Cardiac atrium fibroblast (primary cell): ENCODE results near the gene VWA7. TPM values are rescaled to one million over a fixed set of nuclear protein-coding genes. Genes with fewer than 3 reads are reported as not detected.

Experiments used
- total RNA-seq: library from RNA; depleted of rRNA; stranded (reverse); fragments of >200 nt; gene quantifications from 2 replicates; pipeline ENCODE4 v1.2.3, GENCODE V29; 2015

VWA7 gene, protein sequence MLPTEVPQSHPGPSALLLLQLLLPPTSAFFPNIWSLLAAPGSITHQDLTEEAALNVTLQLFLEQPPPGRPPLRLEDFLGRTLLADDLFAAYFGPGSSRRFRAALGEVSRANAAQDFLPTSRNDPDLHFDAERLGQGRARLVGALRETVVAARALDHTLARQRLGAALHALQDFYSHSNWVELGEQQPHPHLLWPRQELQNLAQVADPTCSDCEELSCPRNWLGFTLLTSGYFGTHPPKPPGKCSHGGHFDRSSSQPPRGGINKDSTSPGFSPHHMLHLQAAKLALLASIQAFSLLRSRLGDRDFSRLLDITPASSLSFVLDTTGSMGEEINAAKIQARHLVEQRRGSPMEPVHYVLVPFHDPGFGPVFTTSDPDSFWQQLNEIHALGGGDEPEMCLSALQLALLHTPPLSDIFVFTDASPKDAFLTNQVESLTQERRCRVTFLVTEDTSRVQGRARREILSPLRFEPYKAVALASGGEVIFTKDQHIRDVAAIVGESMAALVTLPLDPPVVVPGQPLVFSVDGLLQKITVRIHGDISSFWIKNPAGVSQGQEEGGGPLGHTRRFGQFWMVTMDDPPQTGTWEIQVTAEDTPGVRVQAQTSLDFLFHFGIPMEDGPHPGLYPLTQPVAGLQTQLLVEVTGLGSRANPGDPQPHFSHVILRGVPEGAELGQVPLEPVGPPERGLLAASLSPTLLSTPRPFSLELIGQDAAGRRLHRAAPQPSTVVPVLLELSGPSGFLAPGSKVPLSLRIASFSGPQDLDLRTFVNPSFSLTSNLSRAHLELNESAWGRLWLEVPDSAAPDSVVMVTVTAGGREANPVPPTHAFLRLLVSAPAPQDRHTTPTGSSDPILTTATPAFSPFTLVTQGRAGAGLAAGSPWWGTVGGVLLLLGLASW
- under 0.01 TPM in 1 of 2 replicates, not detected in the other for total RNA-seq

DNA sequence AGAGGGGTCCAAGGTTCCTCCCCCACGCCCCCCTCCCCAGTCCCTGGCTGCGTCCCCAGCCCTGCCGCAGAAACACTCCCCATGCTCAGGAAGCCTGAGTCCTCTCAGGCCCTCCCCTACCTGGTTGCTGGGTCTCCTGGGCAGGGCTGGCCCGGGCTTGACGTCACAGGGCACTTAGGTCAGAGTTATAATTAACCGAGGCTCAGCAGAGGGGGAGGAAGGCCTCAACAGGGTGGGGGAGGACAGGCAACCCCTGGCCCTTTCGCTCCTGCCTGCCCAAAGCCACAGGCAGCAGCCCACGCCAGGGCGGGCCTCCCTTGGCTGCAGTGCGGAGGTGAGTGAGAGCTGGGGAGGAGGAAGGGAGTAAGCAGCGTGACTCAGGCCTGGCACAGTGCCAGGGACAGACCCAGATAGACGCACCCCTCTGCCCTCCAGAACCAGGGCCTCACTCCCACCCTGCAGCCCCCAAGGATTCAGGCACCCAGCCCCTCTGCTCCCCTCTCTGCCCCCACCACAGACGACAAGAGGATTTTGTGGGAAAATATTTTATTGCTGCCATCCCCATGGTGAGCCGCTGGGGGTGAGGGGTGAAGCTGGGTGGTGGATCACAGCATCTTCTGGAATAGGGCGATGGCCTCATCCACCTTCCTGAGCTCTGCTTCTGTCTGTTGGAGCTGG lies at the start of gene VWA7:
VWA7 (minus strand) TSS at position 340 of the 678 bp plus-strand sequence. CDS start 549 bp downstream, outside the sequence.

DNA sequence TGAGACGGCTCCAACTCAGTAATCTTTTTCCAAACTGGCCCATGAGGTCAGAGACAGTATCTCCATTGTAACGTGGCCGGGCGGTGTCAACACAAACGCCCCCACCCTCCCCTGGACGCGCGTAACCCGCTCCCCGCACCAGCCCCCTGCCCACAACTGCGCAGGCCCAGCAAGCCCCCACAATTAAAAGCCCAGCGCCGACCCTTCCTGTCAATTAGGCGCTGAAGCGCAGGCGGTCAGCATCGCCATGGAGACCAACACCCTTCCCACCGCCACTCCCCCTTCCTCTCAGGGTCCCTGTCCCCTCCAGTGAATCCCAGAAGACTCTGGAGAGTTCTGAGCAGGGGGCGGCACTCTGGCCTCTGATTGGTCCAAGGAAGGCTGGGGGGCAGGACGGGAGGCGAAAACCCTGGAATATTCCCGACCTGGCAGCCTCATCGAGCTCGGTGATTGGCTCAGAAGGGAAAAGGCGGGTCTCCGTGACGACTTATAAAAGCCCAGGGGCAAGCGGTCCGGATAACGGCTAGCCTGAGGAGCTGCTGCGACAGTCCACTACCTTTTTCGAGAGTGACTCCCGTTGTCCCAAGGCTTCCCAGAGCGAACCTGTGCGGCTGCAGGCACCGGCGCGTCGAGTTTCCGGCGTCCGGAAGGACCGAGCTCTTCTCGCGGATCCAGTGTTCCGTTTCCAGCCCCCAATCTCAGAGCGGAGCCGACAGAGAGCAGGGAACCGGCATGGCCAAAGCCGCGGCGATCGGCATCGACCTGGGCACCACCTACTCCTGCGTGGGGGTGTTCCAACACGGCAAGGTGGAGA lies 38.1 kb upstream of the VWA7 start, which contains the start of the genes HSPA1A and HSPA1L:
HSPA1A (plus strand) TSS at position 519 of the 814 bp plus-strand sequence; CDS start at position 733, 214 bp downstream.
HSPA1L (minus strand) TSS at position 259 of the 814 bp plus-strand sequence. CDS start 3,311 bp downstream, outside the sequence.

DNA sequence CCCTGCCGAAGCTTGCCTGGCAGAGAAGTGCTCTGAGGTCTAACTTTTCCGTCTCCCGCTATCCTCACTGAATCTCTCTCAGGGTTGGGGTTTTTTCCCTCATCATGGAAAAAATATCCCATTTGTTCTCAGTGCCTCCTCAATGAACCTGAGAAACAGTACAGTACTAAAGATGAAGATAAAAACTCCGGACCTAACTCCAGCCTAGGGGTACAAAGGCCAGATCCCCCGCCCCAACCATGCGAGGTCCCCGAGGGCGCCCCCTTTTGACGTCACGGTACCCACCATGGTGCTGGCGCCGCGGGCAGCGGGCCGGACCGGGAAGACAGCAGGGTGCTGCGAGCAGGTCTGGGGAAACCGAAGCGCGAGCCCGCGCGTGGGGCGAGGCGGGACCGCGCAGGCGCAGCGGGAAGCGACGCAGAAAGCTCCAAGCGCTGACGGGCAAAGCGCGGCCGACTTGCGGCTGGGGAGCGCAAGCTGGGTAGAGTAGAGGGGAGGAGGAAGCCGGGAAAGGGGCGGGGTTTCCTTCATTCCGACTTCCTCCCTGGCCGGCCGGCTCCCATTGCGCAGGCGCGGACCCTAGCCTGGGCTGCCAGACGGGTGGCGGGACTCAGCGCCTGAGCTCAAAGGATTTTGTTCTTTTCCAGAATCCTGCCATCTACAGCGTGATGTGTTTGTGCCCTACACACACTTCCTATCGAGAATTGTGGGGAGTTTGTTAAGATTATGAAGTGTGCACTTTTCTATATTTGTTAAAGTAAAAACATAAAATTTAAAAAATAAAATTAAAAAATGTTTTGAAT lies 29.5 kb upstream of the VWA7 start, which contains the start of gene LSM2:
LSM2 (minus strand) TSS at position 497 of the 803 bp plus-strand sequence; CDS start at position 288, 209 bp downstream.

DNA sequence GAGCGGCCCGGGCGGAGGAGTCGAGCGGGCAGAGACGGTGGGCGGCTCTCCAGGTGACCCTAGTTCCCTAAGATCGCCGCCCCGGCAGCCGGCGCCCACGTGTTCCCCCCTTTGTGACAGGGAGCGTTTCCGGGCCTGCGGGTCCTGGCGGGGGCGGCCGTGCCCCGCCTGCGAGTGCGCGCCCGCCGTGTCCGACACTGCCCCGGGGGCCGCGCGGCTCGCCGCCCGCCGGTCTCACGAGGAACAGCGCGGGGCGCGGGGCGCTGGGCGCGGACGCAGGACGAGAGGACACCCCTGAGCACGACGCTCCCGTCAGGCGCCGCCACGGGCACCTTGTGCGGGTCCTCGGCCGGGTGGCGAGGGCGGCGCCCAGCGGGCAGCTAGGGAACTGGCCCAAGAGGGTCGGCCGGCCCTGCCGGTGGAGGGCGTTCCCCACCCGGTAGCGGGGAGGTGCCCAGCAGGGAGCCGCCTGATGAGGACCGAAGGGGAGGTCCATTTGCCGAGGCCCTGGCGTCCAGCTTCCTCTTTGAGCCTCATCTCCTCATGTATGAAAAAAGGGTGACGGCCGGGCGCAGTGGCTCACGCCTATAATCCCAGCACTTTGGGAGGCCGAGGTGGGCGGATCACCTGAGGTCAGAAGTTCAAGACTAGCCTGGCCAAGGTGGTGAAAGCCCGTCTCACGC lies 18.6 kb upstream of the VWA7 start, which contains the start of gene VARS1:
VARS1 (minus strand) TSS at position 137 of the 683 bp plus-strand sequence. CDS start 535 bp downstream, outside the sequence.

DNA sequence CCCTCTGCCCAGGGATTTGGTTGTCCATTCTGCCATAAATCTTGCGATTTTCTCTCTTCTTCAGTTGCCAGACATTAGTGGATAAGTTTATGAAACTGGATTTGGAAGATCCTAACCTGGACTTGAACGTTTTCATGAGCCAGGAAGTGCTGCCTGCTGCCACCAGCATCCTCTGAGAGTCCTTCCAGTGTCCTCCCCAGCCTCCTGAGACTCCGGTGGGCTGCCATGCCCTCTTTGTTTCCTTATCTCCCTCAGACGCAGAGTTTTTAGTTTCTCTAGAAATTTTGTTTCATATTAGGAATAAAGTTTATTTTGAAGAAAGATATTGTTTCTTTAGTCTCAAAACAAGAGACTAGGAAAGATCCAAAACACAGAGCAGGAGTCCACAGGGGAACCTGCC lies 14.8 kb downstream of the VWA7 start, which contains the start of gene SAPCD1:
SAPCD1 (plus strand) TSS at position 301 of the 400 bp plus-strand sequence. CDS start 399 bp downstream, outside the sequence.

DNA sequence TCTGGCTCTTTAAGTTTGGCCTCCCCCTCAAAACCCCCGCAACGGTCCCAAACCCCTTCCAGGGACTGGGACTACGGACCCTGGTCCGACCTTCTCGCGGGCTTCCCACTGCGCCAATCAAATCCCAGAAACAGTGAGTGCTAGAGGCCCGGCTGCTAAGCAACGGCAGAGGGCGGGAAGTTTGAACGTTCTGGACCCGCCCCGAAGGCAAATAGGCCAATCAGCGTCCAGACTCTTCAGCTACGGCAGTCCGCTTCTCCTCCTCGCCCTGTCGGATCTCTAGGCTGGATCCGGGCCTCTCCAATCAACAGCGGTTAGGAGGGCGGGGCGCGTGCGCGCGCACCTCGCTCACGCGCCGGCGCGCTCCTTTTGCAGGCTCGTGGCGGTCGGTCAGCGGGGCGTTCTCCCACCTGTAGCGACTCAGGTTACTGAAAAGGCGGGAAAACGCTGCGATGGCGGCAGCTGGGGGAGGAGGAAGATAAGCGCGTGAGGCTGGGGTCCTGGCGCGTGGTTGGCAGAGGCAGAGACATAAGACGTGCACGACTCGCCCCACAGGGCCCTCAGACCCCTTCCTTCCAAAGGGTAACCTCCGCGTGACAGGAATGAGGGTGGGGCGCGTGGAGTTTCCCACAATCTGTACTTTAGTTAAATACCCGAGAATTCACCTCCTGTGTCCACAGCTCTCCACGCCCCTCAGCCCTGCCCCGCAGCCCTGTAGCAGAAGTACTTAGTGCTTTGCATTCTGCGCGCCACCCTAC lies 37.3 kb downstream of the VWA7 start, which contains the start of gene MSH5:
MSH5 (plus strand) TSS at position 367 of the 758 bp plus-strand sequence. CDS start 462 bp downstream, outside the sequence.

DNA sequence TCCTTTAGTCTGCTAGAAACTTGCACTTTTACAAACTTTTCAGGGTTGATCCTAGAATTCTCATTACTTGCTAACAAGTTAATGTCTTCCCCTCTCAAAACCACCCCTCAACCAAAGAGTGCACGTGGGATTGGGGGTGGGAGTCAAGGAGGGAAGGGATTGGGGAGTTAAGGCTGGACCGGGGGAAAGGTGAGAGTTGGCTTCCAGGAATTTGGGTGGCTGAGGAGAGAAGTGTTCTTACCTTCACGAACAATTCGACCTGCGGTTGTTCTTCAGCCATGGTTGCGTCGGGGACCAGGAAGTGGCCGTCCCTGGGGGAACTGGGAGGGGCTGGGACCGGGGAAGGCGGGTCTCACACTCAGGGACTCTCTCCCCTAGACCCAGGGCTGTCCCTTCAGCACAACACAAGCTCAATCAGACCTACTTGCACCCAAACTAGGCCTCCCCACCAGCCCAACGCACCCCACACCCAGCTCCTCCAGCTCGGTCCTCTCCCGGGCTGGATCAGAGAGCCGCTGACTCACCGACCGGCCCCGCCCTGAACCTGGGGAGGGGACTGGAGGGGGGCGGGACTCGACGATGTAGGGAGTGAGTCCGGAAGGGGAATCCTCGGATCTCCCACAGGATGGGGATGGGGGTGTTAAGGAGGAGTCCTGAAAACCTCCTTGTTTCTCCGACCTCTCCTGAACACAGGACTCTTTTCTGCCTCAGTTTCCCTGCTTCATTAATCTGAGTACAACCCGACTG lies 40.9 kb downstream of the VWA7 start, which contains the start of gene CLIC1:
CLIC1 (minus strand) TSS at position 510 of the 747 bp plus-strand sequence; CDS start at position 280, 230 bp downstream.

DNA sequence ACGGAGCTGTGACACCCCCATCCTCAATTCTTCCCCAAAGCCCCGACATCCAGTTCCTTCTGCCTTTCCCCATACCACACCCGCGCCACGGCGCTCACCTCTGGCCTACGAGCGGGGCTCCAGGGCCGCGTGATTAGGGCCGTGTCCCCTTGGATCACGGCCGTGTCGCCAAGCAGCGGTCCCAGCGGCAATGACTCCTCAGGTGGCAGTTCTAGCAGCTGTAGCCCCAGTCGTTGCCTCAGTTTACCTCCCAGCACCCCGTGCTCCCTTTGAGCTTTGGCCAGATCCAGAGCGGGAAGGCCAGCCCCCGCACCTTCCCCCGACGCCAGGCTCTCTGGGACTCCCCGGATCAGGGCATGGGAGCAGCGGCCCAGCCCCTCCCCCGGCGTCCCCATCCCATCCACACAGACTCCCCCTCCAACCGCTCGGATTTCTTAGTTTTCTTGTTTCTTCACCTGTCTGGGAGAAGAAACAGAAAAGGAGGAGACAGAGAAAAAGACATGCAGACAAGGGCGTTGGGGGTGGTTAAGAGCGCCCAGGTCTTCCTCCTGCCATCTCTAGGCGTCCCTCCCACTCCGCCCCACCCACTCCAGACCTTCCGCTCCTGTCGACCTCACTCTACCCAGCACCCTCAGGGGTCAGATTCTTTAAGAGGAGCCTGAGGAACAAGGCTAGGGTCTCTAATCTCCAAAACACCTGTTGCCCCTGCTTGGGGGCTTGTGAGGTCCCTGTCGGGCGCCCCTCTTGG lies 48.2 kb downstream of the VWA7 start, which contains the start of gene DDAH2:
DDAH2 (minus strand) TSS at position 533 of the 748 bp plus-strand sequence; CDS start at position 395, 138 bp downstream.

DNA sequence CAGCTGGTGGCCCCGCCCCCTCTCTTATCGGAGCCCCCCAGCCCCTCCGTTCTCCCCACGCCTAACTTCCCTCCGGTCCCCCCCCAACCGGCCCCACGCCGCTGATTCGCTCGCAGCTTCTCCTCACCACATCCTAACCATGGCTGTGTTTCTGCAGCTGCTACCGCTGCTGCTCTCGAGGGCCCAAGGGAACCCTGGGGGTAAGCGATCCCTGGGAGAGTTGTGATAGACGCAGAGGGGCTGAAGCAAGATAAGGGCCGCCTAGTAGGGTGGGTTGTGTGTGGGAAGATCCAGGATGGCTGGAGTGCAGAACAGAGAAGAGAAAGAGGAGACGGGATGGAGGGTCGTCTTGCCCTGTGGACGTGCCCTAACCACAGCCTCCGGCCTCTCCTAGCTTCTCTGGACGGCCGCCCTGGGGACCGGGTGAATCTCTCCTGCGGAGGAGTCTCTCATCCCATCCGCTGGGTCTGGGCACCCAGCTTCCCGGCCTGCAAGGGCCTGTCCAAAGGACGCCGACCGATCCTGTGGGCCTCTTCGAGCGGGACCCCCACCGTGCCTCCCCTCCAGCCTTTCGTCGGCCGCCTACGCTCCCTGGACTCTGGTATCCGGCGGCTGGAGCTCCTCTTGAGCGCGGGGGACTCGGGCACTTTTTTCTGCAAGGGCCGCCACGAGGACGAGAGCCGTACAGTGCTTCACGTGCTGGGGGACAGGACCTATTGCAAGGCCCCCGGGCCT lies 53.7 kb downstream of the VWA7 start, which contains the start of gene MPIG6B:
MPIG6B (plus strand) TSS at position 129 of the 735 bp plus-strand sequence; CDS start at position 140, 11 bp downstream.

DNA sequence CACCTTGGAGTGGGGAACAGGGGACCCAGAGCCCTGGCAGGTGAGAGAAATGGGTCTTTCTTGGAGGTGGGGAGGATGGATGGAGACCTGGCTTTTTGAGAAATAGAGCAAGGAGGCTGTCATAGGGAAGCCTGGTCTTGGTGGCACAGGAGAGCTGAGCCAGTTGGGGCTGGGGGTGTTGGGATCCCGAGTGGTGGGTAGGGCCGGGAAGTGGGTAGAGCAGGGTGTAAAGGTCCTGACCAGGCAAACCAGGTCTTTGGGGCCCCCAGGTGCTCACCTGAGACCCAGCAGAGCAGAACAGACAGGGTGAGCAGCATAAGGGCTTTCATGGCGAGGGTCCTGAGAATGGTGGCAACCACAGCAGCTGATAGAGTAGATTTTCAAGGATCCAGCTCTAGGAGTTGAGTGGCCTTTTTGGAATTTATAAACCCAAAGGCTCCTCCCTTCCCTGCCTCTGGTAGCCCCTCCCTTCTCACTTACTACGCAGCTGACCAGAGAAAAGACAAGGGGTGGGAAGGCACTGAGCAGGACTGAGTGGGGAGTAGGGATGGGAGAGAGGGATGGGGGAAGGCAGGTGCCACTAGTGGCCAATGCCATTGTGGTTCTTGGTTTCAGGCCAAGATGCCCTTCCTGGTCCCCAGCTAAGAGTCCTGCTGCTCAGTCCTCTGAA lies 55.6 kb downstream of the VWA7 start, which contains the start of gene LY6G6C:
LY6G6C (minus strand) TSS at position 396 of the 670 bp plus-strand sequence; CDS start at position 329, 67 bp downstream.

Other genes with a start within 250 kb of the VWA7 start
- not detected in 2 replicates for gene MCCD1, start 248.4 kb downstream of the VWA7 start, total RNA-seq
- gene DDX39B, start 235.3 kb downstream of the VWA7 start, total RNA-seq: 272 and 278 TPM in 2 replicates
- 1.3 TPM in 2 replicates for gene ATP6V1G2, start 230.7 kb downstream of the VWA7 start, total RNA-seq
- gene NFKBIL1, start 229.7 kb downstream of the VWA7 start, total RNA-seq: 16.5 and 24.9 TPM in 2 replicates
- gene LTA, start 205.0 kb downstream of the VWA7 start, total RNA-seq: not detected in 2 replicates
- 0.16 and 0.54 TPM in 2 replicates for gene TNF, start 201.8 kb downstream of the VWA7 start, total RNA-seq
- not detected in 2 replicates for gene LTB, start 194.9 kb downstream of the VWA7 start, total RNA-seq
- gene LST1, start 191.1 kb downstream of the VWA7 start, total RNA-seq: 1.8 TPM in 1 of 2 replicates, not detected in the other
- gene NCR3, start 184.3 kb downstream of the VWA7 start, total RNA-seq: not detected in 2 replicates
- gene AIF1, start 162.1 kb downstream of the VWA7 start, total RNA-seq: not detected in 2 replicates
- 59.4 and 74.7 TPM in 2 replicates for gene PRRC2A, start 156.6 kb downstream of the VWA7 start, total RNA-seq
- gene BAG6, start 124.7 kb downstream of the VWA7 start, total RNA-seq: 200 and 228 TPM in 2 replicates
- gene APOM, start 121.4 kb downstream of the VWA7 start, total RNA-seq: 7.6 TPM in 1 of 2 replicates, not detected in the other
- 15.3 and 19.9 TPM in 2 replicates for gene C6orf47, start 116.5 kb downstream of the VWA7 start, total RNA-seq
- 23.2 and 28.5 TPM in 2 replicates for gene GPANK1, start 112.3 kb downstream of the VWA7 start, total RNA-seq
- 218 and 219 TPM in 2 replicates for gene CSNK2B, start 111.2 kb downstream of the VWA7 start, total RNA-seq
- gene LY6G5B, start 107.4 kb downstream of the VWA7 start, total RNA-seq: 1.1 and 1.5 TPM in 2 replicates
- gene LY6G5C, start 96.3 kb downstream of the VWA7 start, total RNA-seq: not detected in 2 replicates
- 28.3 and 28.8 TPM in 2 replicates for gene ABHD16A, start 74.0 kb downstream of the VWA7 start, total RNA-seq
- not detected in 2 replicates for gene LY6G6F, start 70.5 kb downstream of the VWA7 start, total RNA-seq
- not detected in 2 replicates for gene LY6G6D, start 62.0 kb downstream of the VWA7 start, total RNA-seq
- gene LY6G6C, start 55.6 kb downstream of the VWA7 start, total RNA-seq: not detected in 2 replicates
- gene MPIG6B, start 54.0 kb downstream of the VWA7 start, total RNA-seq: not detected in 2 replicates
- 32.1 and 53.8 TPM in 2 replicates for gene DDAH2, start 48.0 kb downstream of the VWA7 start, total RNA-seq
- gene CLIC1, start 40.8 kb downstream of the VWA7 start, total RNA-seq: 478 and 525 TPM in 2 replicates
- 2.1 and 4.3 TPM in 2 replicates for gene MSH5, start 37.3 kb downstream of the VWA7 start, total RNA-seq
- 0.54 TPM in 1 of 2 replicates, not detected in the other for gene SAPCD1, start 14.7 kb downstream of the VWA7 start, total RNA-seq
- gene VARS1, start 18.4 kb upstream of the VWA7 start, total RNA-seq: 40.1 and 59.8 TPM in 2 replicates
- 20.9 and 37.3 TPM in 2 replicates for gene LSM2, start 29.6 kb upstream of the VWA7 start, total RNA-seq
- gene HSPA1L, start 38.0 kb upstream of the VWA7 start, total RNA-seq: 0.49 TPM in 1 of 2 replicates, not detected in the other
- gene HSPA1A, start 38.2 kb upstream of the VWA7 start, total RNA-seq: 59.8 and 77.6 TPM in 2 replicates
- 61.4 and 72.9 TPM in 2 replicates for gene HSPA1B, start 50.4 kb upstream of the VWA7 start, total RNA-seq
- gene NEU1, start 85.5 kb upstream of the VWA7 start, total RNA-seq: 37.5 and 55.9 TPM in 2 replicates
- not detected in 2 replicates for gene SLC44A4, start 101.7 kb upstream of the VWA7 start, total RNA-seq
- gene EHMT2, start 120.4 kb upstream of the VWA7 start, total RNA-seq: 26.0 and 35.0 TPM in 2 replicates
- 1.8 and 2.1 TPM in 2 replicates for gene ZBTB12, start 124.8 kb upstream of the VWA7 start, total RNA-seq
- gene C2, start 150.4 kb upstream of the VWA7 start, total RNA-seq: 0.97 and 2.2 TPM in 2 replicates
- 12.6 and 103 TPM in 2 replicates for gene CFB, start 168.8 kb upstream of the VWA7 start, total RNA-seq
- gene NELFE, start 181.6 kb upstream of the VWA7 start, total RNA-seq: 80.2 and 82.0 TPM in 2 replicates
- gene SKIC2, start 181.8 kb upstream of the VWA7 start, total RNA-seq: 28.0 and 44.9 TPM in 2 replicates
- gene DXO, start 194.8 kb upstream of the VWA7 start, total RNA-seq: 18.6 and 25.5 TPM in 2 replicates
- 12.1 and 14.7 TPM in 2 replicates for gene C4A, start 204.7 kb upstream of the VWA7 start, total RNA-seq
- gene C4B, start 237.5 kb upstream of the VWA7 start, total RNA-seq: 6.0 TPM in 2 replicates